Activated CD8-positive, alpha-beta memory T cell treated with anti-CD3 and anti-CD28 coated beads for 1 hour (primary cell): Measurements from ENCODE around the gene TSPAN19.
"Not testable (repeated sequence)": the region's sequence is repeated elsewhere in the genome, so short reads cannot be mapped to it uniquely, and the experiment has no call there.

ENCODE experiments used
- DNase-seq, 2 donors: peaks; one replicate each; pipeline ENCODE4 v3.0.0-alpha.2; 2020; ENCODE audit warnings: low read depth in 1 of 2; ENCODE audit errors: extremely low read depth in 1 of 2

TSPAN19 gene

DNA sequence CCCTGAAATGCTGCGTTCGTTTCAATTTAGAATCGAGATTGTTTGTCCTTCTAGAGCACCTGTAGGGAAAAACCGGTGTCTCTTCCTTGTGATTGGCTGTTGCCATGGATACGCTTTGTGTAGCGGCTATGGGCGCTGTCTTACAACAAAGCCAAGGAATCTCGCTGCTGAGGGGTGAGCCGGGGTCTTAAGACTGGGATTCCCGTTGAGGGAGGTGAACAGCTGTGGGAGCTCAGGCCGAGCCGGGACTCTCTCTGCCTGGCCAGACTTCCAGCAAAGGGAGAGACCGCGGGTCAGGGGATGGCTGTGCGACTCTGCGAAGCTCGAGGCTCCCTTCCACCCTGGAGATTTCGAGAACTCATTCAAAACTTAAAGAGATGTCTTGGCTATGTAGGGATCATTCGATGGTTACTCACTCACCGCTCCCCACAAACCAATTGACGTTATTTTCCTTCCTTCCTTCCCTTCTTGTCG, at the start of gene TSPAN19, which contains the start of gene LRRIQ1:
TSPAN19 (minus strand) TSS at position 44 of the 474 bp plus-strand sequence. CDS start 6,331 bp downstream, outside the sequence.
LRRIQ1 (plus strand) TSS at position 118 of the 474 bp plus-strand sequence. CDS start 1,826 bp downstream, outside the sequence.
- DNase-seq = no peak

DNA sequence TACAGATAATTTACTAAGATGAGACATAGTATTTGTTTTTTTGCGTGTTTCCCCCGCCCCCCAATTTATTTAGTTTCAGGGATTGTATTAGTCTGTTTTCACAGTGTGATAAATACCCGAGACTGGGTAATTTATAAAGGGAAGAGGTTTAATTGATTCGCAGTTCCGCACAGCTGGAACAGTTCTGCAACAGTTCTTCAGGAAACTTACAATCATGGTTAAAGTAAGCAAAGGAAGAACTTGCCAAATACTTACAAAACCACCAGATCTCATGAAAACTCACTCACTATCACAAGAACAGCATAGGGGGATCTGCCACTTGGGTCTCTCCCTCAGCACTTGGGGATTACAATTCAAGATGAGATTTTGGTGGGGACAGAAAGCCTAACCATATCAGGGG, 49.0 kb upstream of the TSPAN19 start:
- DNase-seq = no peak

DNA sequence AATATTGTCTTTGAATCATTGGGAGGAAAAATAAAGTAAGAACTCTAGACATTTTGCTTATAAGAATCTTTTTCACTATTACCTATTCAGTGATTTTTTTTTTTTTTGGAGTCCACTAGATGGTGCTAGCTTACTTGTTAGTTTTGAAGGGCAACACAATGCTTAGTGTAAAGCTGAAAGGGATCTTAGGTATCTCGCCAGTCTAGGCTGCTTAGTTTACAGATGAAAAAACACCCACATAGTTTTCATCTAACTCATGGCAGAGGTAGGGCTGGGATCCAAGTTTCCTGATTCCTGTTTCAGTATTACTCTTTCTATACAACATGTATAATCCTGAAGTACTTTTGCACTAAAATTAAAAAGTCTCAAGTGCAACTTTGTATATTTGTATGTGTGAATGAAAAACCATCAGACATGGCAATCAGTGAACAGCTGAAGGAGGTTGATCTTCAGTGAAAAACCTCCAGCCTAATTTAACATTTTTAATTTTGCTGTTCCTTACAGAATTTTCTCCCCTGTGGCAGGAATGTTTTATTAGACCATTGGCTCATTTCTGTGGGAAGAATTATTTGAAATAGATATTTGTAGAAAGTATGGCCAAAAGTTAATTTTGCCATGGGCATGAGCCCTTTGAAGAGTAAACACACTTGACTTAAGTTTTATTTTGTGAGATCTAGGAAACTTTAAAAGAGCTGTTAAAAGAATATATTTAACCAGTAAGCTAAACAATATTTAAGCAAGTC, 40.8 kb upstream of the TSPAN19 start:
- no peak for DNase-seq

DNA sequence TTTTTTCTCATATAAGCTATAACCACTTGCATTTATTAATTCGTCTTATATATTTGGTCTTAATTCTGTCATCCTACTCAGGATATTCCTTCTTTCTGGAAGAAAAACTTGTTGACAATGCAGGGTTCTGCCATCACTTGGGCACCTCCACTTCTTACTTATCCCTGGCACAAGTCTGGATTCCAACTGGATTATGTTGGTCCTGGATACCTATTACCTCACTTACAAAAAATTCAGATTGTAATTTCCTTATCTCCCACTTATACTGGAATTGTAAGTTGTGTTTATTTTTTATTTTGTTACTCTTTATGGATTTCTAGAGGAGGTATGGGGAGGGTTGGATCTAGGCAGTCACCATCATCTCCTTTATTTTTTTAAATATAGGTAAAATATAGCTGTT, 36.7 kb upstream of the TSPAN19 start:
- DNase-seq = no peak

DNA sequence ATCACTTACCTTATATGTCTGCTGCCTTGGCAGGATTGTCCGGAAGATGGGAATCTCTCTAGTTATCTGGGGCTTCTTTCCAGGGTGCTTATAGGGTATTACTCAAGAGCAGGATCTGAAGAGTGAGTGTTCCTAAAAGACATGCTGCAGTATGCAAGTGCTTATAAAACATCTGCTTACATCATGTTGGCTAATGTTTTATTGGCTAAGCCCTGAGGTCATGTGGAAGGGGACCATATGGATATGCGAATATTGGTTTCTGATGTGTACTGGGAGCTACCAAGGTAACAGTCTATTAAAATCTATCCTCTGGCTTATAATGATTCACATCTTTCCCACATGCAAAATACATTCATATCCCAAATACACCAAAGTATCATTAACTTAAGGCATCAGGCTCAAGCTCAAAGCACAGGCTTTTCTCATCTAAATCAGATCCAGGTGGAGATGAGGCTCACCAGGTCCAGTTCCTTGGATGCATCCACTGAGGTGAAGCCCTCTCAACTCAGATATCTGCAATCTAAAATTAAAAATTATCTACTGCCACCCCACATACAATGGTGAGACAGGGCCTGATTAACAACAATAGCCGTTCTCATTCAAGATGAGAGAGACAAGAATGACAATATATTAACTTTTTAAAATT, 29.9 kb upstream of the TSPAN19 start:
- DNase-seq = no peak

DNA sequence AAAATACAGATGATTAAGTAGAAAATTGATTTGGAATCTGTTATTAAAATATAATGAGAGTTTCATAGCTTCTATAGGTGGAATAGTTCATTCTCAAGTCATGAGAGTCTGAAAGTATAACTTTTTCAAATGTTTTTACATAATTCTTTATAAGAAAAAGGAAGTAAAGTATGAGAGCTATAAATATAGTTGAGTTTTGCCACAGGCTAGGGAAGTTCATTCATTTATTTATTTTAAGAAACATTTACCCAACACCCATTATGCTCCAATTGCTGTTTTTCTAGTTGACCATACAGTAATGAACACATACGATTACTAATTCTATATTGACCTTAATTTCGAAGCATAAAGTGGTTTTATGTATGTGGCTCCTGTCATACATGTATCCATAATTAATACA, 24.8 kb upstream of the TSPAN19 start:
- DNase-seq = no peak

DNA sequence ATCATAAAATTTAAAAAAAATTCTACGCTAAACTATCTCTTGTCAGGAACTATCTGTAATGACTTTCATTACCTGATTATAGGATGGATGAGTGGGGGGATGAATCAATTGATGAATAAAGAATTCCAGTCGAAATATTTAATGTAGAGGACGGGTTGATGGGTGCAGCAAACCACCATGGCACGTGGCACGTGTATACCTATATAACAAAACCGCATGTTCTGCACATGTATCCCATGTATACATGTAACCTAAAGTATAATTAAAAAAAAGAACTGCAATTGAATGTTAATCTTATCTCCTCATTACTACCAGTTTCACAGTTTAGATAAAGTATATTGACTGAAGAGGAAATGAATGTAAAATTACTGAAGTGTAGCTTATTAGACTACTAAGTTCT, 23.5 kb upstream of the TSPAN19 start:
- DNase-seq = no peak

DNA sequence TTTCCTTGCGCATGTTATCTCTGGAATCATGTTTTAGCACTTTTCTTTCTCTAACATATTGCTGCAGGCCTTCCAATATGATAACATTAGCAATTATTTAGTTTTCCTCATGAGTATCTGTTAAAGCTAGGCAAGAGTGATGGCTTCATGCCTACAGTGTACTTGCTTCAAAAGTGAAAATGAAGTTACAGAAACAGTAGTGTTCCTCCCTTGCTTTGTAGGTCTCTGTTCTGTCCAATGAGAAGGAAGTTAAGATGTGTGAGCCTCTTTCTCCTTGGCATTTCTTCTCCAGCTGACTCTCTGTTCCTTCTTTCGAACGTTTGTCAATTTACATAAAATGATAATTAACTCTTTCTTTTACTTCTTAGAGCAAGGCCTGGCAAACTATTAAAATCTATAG, 22.3 kb upstream of the TSPAN19 start:
- no peak for DNase-seq

DNA sequence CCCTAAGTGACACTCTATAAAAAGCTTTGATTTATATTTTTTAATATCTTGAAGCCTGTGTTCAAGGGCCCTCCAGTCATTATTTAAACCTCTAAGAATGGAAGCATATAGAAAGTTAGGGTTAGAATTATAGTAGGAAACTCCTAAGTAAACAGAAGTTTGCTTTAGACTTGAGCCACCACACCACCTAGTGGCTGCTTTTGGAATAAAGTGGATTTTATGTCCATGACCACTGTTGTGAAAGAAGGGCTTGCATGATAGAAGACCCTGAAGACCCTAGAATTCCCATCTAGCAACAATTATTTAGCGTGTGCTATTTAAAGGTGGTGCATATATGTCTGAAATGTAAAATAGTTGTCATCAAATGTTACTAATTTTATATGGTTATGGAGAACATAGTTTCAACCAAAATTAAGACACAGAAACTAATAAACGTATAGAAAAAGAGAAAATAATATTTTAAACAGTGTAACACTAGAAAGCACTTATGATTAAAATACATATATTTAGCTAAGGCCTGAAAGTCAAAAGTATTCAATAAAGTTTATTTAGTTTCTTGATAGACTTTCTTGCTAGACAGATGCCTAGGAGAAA, 21.4 kb upstream of the TSPAN19 start:
- no peak for DNase-seq

DNA sequence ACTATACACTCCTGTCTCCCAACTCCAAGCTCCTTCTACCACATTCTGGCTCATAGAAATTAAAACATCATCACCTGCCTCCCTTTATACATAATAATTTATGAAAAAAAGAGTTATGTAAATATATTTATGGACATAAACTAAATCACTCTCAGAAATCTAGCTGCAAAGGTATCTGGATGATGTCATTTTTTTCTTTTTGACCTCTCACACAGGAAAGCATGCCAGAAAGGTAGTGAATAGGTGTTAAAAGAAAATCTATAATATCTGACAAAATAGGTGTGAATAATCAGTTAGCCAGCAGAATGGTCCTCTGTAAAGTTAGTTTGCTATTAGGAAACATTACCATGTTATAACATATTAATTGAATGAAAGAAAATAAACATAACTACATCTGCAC, 7.8 kb upstream of the TSPAN19 start:
- DNase-seq = no peak

DNA sequence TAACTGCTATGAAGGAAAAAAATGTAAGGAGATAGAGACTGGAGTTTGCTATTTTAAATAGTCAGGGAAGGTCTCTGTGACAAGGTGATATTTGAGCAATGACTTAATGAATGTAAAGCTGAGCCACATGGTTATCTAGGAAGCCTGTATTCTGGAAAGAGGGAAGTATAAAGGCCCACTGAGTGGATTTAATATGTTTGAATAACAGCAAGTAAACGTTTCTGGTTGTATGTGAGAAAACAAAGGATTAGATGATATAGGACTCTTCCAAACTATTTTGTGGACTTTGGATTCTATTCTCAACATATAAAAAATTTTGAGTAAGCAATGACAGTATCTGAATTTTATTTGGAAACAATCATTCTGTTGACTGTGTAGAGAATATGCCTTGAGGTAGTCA, 5.3 kb upstream of the TSPAN19 start:
- no peak for DNase-seq

DNA sequence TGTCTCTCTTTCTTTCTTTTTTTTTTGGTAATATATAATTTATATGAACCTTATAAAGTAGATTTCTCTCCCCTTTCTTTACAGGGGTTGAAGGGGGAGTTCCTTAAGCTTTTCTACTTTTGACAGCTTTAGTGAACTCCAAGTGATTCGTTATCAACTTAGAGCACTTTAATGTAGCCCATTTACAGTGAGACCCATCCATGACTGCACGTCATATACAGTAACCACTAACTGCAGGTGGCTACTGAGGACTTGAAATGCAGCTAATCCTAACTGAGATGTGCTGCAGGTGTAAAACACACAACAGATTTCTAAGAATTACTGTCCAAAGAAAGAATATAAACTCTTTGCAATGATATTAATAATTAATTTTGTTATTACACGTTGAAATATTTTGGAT, 656 bp upstream of the TSPAN19 start:
- no peak for DNase-seq

DNA sequence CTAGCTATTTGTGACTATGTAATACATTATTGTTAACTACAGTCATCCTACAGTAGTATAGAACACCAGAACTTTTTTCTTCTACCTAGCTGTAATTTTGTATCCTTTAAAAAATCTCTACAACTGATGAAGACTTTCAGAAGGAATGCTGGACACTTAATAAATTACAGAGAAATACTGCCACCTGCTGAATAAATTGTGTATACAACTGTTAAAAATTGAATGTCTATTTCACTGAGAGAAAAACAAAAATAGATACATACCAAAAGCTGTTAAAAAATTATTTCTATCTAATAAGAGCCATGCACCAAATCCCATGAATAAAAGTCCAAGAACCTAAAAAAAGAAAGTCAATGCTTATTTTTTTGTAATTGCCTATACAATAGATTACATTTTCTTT, 6.6 kb downstream of the TSPAN19 start:
- no peak for DNase-seq

DNA sequence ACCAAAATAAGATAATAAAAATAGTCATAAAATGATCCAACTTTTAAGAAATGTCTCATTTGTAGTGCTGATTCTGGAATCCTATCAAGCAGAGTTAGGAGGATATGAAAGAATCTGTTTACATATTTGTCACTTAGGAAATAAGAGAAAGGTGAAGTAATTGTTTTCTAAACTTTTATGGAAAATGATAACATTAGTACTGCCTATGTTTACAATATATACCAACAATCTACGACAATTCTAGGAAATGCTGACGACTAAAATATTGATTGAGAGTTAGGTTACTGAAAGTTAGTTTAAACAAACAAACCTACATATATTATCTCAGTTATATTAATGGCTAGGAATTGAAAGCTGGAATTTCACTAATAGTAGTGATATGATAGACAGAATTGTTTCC, 18.0 kb downstream of the TSPAN19 start:
- DNase-seq = no peak

DNA sequence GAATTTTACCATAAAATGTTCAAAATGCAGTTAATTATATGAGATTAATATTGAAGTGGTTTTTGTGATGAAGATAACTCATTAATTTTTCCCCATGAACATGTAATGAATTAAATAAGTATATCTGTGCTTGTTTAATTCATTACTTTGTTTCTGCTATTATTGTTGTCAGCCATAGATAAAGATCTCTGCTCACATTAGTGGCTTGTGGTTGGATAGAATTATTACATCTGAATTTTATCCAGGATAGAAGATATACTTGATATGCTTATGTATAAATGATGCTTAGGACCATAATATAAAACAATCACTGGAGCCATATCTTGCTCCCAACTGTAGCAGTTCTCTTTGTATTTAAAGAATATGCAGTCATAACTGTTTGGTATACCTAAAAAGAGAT, 18.5 kb downstream of the TSPAN19 start:
- no peak for DNase-seq

DNA sequence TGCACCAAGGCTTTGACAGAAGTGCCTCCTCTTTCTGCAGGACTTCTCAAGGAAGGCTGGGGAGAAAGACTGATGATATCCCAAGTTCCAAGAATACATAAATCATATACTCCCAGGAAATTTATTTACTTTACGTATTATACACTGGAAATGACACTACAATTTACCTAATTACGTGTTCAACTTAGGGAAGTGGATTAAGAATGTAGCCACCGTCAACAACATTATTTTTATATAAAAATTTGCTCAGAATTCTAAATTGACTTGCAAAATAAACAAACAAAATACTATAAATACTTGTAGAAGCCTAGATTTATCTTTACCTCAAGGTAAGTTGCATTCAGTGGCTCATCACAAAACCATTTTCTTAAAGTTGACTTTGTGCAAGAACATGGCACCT, 18.9 kb downstream of the TSPAN19 start:
- no peak for DNase-seq

DNA sequence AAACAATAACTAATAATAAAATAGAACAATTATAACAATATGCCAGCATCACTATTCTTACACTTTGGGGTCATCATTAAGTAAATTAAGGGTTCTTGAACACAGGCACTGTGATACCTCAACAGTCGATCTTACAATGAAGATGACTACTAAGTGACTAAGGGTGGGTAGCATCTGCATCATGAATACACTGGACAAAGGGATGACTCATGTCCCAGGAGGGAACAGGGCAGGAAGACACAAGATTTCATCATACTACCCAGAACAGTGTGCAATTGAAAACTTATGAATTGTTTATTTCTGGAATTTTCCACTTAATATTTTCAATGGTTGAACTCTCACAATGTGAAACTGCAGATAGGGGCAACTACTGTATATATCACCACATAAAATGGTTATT, 19.7 kb downstream of the TSPAN19 start:
- no peak for DNase-seq

DNA sequence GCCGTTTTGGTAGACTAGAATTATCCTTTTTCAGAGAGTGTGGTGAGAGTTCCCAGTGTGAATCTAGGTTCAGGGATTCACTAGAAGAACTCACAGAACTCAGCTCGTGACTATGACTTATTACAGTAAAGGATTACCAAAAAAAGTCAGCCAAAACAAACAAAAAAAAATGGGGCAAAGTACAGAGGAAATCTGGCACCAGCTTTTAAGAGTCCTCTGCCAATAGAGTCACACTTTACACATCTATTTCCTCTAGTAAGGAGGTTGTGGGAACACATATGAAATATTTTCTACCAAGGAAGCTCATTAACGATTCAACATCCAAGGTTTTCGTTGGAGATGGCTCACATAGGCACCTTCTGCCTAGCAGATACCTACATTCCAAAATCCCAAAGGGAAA, 28.2 kb downstream of the TSPAN19 start:
- no peak for DNase-seq

DNA sequence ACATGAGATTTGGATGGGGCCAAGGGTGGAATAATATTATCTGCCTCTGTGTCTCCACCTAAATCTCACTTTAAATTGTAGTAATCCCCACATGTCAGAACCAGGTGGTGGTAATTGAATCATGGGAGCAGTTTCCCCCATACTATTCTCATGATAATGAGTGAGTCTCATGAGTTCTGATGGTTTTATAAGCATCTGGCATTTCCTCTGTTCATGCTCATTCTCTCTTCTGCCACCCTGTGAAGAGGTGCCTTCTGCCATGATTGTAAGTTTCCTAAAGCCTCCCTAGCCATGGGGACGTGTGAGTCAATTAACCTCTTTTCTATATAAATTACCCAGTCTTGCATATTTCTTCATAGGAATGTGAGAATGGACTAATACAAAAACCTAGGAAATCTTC, 29.9 kb downstream of the TSPAN19 start:
- DNase-seq = no peak

DNA sequence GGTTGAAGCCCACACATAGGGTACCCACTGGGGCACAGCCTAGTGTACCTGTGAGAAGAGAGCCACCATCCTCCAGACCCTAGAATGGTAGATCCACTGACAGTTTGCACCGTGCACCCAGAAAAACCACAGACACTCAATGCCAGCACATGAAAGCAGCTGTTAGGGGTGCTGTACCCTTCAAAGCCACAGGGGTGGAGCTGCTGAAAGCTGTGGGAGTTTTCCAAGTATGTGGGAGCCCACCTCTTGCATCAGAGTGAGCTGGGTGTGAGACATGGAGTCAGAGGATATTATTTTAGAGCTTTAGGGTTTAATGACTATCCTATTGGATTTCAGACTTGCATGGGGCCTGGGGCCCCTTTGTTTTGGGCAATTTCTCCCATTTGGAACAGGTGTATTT, 30.5 kb downstream of the TSPAN19 start:
- no peak for DNase-seq

DNA sequence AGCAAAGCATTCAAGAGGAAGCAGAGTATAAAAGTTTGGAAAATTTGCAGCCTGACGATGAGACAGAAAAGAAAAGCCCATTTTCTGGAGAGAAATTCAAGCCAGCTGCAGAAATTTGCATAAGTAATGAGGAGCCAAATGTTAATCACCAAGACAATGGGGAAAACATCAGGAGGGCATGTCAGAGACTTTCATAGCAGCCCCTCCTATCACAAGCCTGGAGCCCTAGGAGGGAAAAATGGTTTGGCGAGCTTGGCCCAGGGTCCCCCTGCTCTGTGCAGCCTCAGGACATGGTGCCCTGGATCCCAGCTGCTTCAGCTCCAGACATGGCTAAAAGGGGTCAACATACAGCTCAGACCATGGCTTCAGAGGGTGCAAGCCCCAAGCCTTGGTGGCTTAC, 31.0 kb downstream of the TSPAN19 start:
- not testable (repeated sequence) for DNase-seq

DNA sequence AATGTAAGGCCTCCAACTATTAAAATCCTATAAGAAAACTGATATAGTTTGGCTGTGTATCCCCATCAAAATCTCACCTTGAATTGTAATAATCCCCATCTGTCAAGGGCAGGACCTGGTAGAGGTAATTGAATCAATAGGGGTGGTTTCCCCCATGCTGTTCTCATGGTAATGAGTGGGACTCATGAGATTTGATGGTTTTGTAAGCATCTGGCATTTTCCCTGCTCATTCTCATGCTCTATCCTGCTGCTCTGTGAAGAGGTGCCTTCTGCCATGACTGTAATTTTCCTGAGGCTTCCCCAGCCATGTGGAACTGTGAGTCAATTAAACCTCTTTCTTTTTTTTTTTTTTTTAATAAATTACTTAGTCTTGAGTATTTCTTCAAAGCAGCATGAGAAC, 31.9 kb downstream of the TSPAN19 start:
- no peak for DNase-seq
